ENCODE measurements around the gene ADGRF3.

GRCh38 chr2:26384183-26384582 is 37.6 kb upstream of the ADGRF3 start:
- TF ChIP-seq, protein P1, sequence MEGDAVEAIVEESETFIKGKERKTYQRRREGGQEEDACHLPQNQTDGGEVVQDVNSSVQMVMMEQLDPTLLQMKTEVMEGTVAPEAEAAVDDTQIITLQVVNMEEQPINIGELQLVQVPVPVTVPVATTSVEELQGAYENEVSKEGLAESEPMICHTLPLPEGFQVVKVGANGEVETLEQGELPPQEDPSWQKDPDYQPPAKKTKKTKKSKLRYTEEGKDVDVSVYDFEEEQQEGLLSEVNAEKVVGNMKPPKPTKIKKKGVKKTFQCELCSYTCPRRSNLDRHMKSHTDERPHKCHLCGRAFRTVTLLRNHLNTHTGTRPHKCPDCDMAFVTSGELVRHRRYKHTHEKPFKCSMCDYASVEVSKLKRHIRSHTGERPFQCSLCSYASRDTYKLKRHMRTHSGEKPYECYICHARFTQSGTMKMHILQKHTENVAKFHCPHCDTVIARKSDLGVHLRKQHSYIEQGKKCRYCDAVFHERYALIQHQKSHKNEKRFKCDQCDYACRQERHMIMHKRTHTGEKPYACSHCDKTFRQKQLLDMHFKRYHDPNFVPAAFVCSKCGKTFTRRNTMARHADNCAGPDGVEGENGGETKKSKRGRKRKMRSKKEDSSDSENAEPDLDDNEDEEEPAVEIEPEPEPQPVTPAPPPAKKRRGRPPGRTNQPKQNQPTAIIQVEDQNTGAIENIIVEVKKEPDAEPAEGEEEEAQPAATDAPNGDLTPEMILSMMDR (IDR thresholded peaks at IDR 0.05): no peak
- no peak for TF ChIP-seq EP300 (IDR thresholded peaks at IDR 0.05)
- no peak for TF ChIP-seq POLR2A (IDR thresholded peaks at IDR 0.05)

Measured in ovary (tissue), 3 donors.